ENCODE data around the gene HOMER2. TPM values are rescaled to one million over a fixed set of nuclear protein-coding genes. Genes with fewer than 3 reads are reported as not detected.

Gene HOMER2
- total and polyA plus RNA-seq, 2 donors (not counting 3 experiments of a cell fraction or from before 2014, with no cell fraction given) = 0.60 to 0.68 TPM

GRCh38 chr15:82892573-82892972 is 59.9 kb downstream of the HOMER2 start:
- BruUV-seq (replicated peaks) = no TSS peak
- Histone ChIP-seq H3K9ac (replicated peaks; ENCODE audit: extremely low read depth, insufficient read depth, low read length) (no peak overlapping the region), H3K9me1 (replicated peaks; ENCODE audit: control insufficient read depth, extremely low read depth, insufficient read depth, low read length) (no peaks in the 10 kb centered on the region), H2AFZ (ENCODE audit: low read depth, low read length) (no peak overlapping the region), H3K36me3 (ENCODE audit: control insufficient read depth in 2 of 2, extremely low read depth in 1 of 2, insufficient read depth in 2 of 2, low read length in 2 of 2) (no peaks in the 10 kb centered on the region), H3K4me1 (ENCODE audit: control insufficient read depth, extremely low read depth, insufficient read depth, low read length) (no peaks in the 10 kb centered on the region), H3K9me3 (replicated peaks; ENCODE audit: control insufficient read depth, insufficient read depth, low read length) (no peaks in the 10 kb centered on the region), H3K4me2 (ENCODE audit: insufficient read depth, low read length) (no peak overlapping the region), H3K4me3 (replicated peaks in 1 of 3; ENCODE audit: insufficient read depth in 1 of 3, low read depth in 1 of 3, low read length in 3 of 3) (no peak overlapping the region), H4K20me1 (replicated peaks; ENCODE audit: control insufficient read depth, extremely low read depth, insufficient read depth, low read length) (no peaks in the 10 kb centered on the region), H3K79me2 (ENCODE audit: control insufficient read depth, insufficient read depth, low read length) (no peaks in the 10 kb centered on the region), H3K27me3 (ENCODE audit: control insufficient read depth in 2 of 2, insufficient read depth in 2 of 2, low read length in 2 of 2) (no peaks in the 10 kb centered on the region), H3K27ac (ENCODE audit: insufficient read depth, low read depth, low read length) (no peak overlapping the region)
- dilution Hi-C loops (cut with MboI; ENCODE audit: extremely low pct_ligation_motif_present, low sequenced_read_pairs) = no loop called here
- TF ChIP-seq FOS (IDR thresholded peaks at IDR 0.05; ENCODE audit: borderline replicate concordance, insufficient read depth, low read length) (no peak), MYC (IDR thresholded peaks at IDR 0.05; ENCODE audit: low read depth, low read length) (no peak), POLR2AphosphoS5 (IDR thresholded peaks at IDR 0.05; ENCODE audit: insufficient read depth, low read depth, low read length) (no peak), EZH2 (IDR thresholded peaks at IDR 0.05; ENCODE audit: borderline replicate concordance, low read depth, low read length, severe bottlenecking) (no peak), POLR2A (IDR thresholded peaks at IDR 0.05; ENCODE audit: low read depth, low read length) (no peak), MAX (IDR thresholded peaks at IDR 0.05; ENCODE audit: insufficient read depth, insufficient read length) (no peak), JUN (IDR thresholded peaks at IDR 0.05; ENCODE audit: borderline replicate concordance, insufficient read depth, insufficient read length, low read depth) (no peak), CTCF (IDR thresholded peaks at IDR 0.05; ENCODE audit: extremely low read depth in 1 of 2, insufficient read depth in 1 of 2, low read depth in 1 of 2, low read length in 2 of 2) (no peak), GATA2 (IDR thresholded peaks at IDR 0.05; ENCODE audit: insufficient read depth, insufficient read length, low read depth, low read length) (no peak)
- CTCF ChIA-PET = no interaction called here
- DNase-seq (ENCODE audit: low read depth, low spot score) (no peak), FAIRE-seq (no peak)
- intact Hi-C loops (cut with micrococcal nuclease) = no loop called here
- POLR2A ChIA-PET = no interaction called here

Measured in endothelial cell of umbilical vein (primary cell).